ENCODE results near the gene INPP5D. TPM values are rescaled to one million over a fixed set of nuclear protein-coding genes. Genes with fewer than 3 reads are reported as not detected.

INPP5D gene
- total and polyA plus RNA-seq, 2 of the 13 experiments (the other 11 are each of a cell fraction or from before 2014, with no cell fraction given) = 16.7 to 18.0 TPM

DNA sequence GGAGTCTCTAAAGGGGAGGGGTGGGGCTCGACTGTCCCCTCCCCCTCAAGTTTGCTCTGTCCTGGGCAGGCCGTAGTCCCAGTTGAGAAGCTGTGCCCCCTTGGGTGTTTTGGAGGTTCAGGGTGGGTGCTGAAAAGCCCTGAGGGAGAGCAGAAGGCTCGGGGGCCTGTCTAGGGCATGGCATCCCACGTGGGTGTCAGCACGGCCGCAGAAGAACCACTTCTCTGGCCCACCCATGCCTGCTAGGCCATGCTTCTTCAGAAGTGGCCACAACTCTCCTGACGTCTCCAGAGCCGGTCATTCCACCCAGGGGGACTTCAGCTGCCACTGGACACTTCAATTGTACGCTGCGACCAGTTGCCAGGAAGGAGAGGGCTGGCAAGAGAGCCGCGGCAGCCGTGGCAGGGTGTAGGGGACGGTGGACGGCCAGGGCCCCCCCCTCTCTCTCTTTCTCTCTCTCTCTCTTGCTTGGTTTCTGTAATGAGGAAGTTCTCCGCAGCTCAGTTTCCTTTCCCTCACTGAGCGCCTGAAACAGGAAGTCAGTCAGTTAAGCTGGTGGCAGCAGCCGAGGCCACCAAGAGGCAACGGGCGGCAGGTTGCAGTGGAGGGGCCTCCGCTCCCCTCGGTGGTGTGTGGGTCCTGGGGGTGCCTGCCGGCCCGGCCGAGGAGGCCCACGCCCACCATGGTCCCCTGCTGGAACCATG, at the start of gene INPP5D (continued):
- TF ChIP-seq HNF4G (IDR thresholded peaks at IDR 0.05; ENCODE audit: borderline replicate concordance, low read depth, low read length) (no peak), HNF4G (CRISPR knock-in tag; IDR thresholded peaks at IDR 0.05; ENCODE audit: borderline replicate concordance, low read depth) (0 out of 2 replicates have a peak, but pooled peaks have one; percentile 41), ZNF777 (CRISPR knock-in tag; IDR thresholded peaks at IDR 0.05) (0 out of 2 replicates have a peak, but pooled peaks have one; percentile 38), SMAD3 (CRISPR knock-in tag; IDR thresholded peaks at IDR 0.05) (peak; percentile 60; the same call in 1 of the 2 replicates), ZNF335 (CRISPR knock-in tag; IDR thresholded peaks at IDR 0.05) (peak; percentile 75; the same call in 1 of the 2 replicates), ZNF577 (CRISPR knock-in tag; IDR thresholded peaks at IDR 0.05; ENCODE audit: borderline replicate concordance, low read depth) (no peak), ZNF709 (CRISPR knock-in tag; IDR thresholded peaks at IDR 0.05) (0 out of 2 replicates have a peak, but pooled peaks have one; percentile 53), FOXO1 (CRISPR knock-in tag; IDR thresholded peaks at IDR 0.05) (peak; percentile 35; the same call in 1 of the 2 replicates)
- TF ChIP-seq, protein P1, sequence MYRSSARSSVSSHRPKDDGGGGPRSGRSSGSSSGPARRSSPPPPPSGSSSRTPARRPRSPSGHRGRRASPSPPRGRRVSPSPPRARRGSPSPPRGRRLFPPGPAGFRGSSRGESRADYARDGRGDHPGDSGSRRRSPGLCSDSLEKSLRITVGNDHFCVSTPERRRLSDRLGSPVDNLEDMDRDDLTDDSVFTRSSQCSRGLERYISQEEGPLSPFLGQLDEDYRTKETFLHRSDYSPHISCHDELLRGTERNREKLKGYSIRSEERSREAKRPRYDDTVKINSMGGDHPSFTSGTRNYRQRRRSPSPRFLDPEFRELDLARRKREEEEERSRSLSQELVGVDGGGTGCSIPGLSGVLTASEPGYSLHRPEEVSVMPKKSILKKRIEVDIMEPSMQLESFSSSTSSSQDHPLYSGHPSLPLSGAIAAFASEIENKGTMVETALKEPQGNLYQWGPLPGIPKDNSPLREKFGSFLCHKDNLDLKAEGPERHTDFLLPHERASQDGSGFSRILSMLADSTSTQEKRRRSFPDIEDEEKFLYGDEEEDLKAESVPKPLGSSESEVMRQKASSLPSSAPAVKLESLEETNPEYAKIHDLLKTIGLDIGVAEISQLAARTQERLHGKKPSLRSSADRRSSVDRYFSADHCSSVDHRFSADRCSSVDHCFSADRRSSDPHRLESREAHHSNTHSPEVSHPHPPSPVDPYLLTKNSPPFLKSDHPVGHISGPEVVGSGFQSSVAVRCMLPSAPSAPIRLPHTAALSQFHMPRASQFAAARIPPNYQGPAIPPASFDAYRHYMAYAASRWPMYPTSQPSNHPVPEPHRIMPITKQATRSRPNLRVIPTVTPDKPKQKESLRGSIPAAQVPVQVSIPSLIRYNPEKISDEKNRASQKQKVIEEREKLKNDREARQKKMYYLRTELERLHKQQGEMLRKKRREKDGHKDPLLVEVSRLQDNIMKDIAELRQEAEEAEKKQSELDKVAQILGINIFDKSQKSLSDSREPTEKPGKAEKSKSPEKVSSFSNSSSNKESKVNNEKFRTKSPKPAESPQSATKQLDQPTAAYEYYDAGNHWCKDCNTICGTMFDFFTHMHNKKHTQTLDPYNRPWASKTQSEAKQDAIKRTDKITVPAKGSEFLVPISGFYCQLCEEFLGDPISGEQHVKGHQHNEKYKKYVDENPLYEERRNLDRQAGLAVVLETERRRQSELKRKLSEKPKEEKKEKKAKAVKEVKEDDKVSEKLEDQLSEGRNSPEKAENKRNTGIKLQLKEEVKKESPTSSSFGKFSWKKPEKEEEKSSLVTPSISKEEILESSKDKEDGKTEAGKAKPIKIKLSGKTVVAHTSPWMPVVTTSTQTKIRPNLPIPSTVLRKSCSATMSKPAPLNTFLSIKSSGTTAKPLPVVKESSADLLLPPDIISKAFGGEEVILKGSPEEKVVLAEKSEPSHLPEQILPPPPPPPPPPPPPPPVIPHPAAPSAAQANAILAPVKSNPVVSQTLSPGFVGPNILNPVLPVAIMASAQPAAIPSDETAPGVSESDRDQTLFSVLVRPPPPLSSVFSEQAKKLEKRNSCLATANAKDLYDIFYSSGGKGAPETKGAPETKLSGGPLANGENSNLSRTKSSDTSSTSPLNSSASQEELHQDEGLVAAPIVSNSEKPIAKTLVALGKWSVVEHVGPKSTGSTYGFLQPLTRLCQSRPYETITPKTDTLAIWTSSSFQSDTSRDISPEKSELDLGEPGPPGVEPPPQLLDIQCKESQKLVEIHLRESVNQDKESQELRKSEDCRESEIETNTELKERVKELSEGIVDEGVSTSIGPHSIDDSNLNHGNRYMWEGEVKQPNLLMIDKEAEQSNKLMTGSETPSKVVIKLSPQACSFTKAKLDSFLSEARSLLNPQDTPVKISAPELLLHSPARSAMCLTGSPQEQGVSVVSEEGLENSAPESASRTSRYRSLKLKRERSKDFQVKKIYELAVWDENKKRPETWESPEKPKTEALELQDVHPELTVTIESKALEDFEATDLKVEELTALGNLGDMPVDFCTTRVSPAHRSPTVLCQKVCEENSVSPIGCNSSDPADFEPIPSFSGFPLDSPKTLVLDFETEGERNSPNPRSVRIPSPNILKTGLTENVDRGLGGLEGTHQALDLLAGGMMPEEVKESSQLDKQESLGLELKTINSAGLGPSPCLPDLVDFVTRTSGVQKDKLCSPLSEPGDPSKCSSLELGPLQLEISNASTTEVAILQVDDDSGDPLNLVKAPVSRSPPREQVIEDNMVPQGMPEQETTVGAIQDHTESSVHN (CRISPR knock-in tag; IDR thresholded peaks at IDR 0.05) = no peak
- TF ChIP-seq, protein P2, sequence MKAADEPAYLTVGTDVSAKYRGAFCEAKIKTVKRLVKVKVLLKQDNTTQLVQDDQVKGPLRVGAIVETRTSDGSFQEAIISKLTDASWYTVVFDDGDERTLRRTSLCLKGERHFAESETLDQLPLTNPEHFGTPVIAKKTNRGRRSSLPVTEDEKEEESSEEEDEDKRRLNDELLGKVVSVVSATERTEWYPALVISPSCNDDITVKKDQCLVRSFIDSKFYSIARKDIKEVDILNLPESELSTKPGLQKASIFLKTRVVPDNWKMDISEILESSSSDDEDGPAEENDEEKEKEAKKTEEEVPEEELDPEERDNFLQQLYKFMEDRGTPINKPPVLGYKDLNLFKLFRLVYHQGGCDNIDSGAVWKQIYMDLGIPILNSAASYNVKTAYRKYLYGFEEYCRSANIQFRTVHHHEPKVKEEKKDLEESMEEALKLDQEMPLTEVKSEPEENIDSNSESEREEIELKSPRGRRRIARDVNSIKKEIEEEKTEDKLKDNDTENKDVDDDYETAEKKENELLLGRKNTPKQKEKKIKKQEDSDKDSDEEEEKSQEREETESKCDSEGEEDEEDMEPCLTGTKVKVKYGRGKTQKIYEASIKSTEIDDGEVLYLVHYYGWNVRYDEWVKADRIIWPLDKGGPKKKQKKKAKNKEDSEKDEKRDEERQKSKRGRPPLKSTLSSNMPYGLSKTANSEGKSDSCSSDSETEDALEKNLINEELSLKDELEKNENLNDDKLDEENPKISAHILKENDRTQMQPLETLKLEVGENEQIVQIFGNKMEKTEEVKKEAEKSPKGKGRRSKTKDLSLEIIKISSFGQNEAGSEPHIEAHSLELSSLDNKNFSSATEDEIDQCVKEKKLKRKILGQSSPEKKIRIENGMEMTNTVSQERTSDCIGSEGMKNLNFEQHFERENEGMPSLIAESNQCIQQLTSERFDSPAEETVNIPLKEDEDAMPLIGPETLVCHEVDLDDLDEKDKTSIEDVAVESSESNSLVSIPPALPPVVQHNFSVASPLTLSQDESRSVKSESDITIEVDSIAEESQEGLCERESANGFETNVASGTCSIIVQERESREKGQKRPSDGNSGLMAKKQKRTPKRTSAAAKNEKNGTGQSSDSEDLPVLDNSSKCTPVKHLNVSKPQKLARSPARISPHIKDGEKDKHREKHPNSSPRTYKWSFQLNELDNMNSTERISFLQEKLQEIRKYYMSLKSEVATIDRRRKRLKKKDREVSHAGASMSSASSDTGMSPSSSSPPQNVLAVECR (CRISPR knock-in tag; IDR thresholded peaks at IDR 0.05; ENCODE audit: borderline replicate concordance) = peak; percentile 85; the same call in 1 of the 2 replicates
- TF ChIP-seq, protein P3, sequence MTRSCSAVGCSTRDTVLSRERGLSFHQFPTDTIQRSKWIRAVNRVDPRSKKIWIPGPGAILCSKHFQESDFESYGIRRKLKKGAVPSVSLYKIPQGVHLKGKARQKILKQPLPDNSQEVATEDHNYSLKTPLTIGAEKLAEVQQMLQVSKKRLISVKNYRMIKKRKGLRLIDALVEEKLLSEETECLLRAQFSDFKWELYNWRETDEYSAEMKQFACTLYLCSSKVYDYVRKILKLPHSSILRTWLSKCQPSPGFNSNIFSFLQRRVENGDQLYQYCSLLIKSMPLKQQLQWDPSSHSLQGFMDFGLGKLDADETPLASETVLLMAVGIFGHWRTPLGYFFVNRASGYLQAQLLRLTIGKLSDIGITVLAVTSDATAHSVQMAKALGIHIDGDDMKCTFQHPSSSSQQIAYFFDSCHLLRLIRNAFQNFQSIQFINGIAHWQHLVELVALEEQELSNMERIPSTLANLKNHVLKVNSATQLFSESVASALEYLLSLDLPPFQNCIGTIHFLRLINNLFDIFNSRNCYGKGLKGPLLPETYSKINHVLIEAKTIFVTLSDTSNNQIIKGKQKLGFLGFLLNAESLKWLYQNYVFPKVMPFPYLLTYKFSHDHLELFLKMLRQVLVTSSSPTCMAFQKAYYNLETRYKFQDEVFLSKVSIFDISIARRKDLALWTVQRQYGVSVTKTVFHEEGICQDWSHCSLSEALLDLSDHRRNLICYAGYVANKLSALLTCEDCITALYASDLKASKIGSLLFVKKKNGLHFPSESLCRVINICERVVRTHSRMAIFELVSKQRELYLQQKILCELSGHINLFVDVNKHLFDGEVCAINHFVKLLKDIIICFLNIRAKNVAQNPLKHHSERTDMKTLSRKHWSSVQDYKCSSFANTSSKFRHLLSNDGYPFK (CRISPR knock-in tag; IDR thresholded peaks at IDR 0.05; ENCODE audit: borderline replicate concordance) = 0 out of 2 replicates have a peak, but pooled peaks have one; percentile 9
- TF ChIP-seq, protein P4, sequence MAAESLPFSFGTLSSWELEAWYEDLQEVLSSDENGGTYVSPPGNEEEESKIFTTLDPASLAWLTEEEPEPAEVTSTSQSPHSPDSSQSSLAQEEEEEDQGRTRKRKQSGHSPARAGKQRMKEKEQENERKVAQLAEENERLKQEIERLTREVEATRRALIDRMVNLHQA (CRISPR knock-in tag; IDR thresholded peaks at IDR 0.05) = no peak
